Natural killer cell (primary cell): ENCODE results near the gene LRRC40. TPM values are rescaled to one million over a fixed set of nuclear protein-coding genes. Genes with fewer than 3 reads are reported as not detected.
"Not testable (repeated sequence)": the region's sequence is repeated elsewhere in the genome, so short reads cannot be mapped to it uniquely, and the experiment has no call there.

Source experiments
- ATAC-seq, 3 donors: fragments of 150-1000 bp in 2 of 3; fragments of 200-7000 bp in 1 of 3; cut with Tn5 transposase; 1 replicate in 1 of 3; 2 replicates in 2 of 3; pipeline ENCODE4 v1.10.0; 2021; ENCODE audit warnings: mild to moderate bottlenecking in 2 of 3, moderate library complexity in 2 of 3
- DNase-seq, 2 donors: peaks; one replicate each; pipeline versions ENCODE4 v3.0.0 to v3.0.0-alpha.2; 2013 to 2021; ENCODE audit warnings: mixed read lengths in 1 of 2
- H3K27ac ChIP-seq: one replicate; pipeline ENCODE4 v1.5.1; 2013; ENCODE audit warnings: mild to moderate bottlenecking, low read length
- H3K27me3 ChIP-seq: one replicate; pipeline ENCODE4 v1.6.1; 2013; ENCODE audit warnings: low read length; ENCODE audit not compliant: control insufficient read depth, insufficient read depth
- H3K36me3 ChIP-seq: one replicate; pipeline ENCODE4 v1.6.1; 2013; ENCODE audit warnings: low read length; ENCODE audit not compliant: control insufficient read depth, insufficient read depth
- H3K4me1 ChIP-seq: one replicate; pipeline ENCODE4 v1.6.1; 2013; ENCODE audit warnings: low read length; ENCODE audit not compliant: control insufficient read depth, insufficient read depth
- H3K4me3 ChIP-seq: one replicate; pipeline ENCODE4 v1.5.1; 2013; ENCODE audit warnings: low read length
- H3K9me3 ChIP-seq: one replicate; pipeline ENCODE4 v1.6.1; 2013; ENCODE audit warnings: low read length; ENCODE audit not compliant: control insufficient read depth, insufficient read depth
- H3K27ac Mint-ChIP-seq, 2 donors: one replicate each; pipeline ENCODE4 v1.8.0; 2022; ENCODE audit warnings: mild to moderate bottlenecking in 2 of 2, mixed read lengths in 2 of 2, moderate library complexity in 1 of 2
- H3K27me3 Mint-ChIP-seq, 2 donors: one replicate each; pipeline ENCODE4 v1.8.0; 2022; ENCODE audit warnings: low read depth in 2 of 2, mixed read lengths in 2 of 2
- H3K36me3 Mint-ChIP-seq: one replicate; pipeline ENCODE4 v1.8.0; 2022; ENCODE audit warnings: mixed read lengths
- H3K4me1 Mint-ChIP-seq, 2 donors: one replicate each; pipeline ENCODE4 v1.8.0; 2022; ENCODE audit warnings: mixed read lengths in 2 of 2
- H3K4me3 Mint-ChIP-seq: one replicate; pipeline ENCODE4 v1.8.0; 2022; ENCODE audit warnings: mild to moderate bottlenecking, moderate library complexity, mixed read lengths
- H3K9me3 Mint-ChIP-seq, 2 donors: one replicate each; pipeline ENCODE4 v1.8.0; 2022; ENCODE audit warnings: mixed read lengths in 2 of 2
- CTCF ChIP-seq: fragments of 200-600 bp; IDR thresholded peaks from one replicate; pipeline ENCODE4 v1.8.0; 2022; ENCODE audit warnings: antibody characterized with exemption
- WGBS: methylation state at CpG from one replicate; pipeline ENCODE4 v1.1.7; 2013; ENCODE audit warnings: missing lambda C conversion rate; ENCODE audit not compliant: insufficient coverage; 5-methylcytosine and 5-hydroxymethylcytosine counted together
- intact Hi-C: fragments of 100-400 bp; cut with micrococcal nuclease; formaldehyde crosslinking; loops from one replicate; pipeline ENCODE4 v1.14.2; 2022
- total RNA-seq, 4 donors: library from RNA; stranded (reverse); fragments of 120-200 nt in 1 of 4; gene quantifications; one replicate each; pipeline versions ENCODE4 v1.2.3 to v1.2.4, GENCODE V29; 2013 to 2022

LRRC40 gene
- total RNA-seq, 3 donors from 2014 or later (not counting 1 experiment from before 2014, with no cell fraction given), result 15.5 to 18.4 (median 16.5) TPM

GRCh38 chr1:70211541-70211940 lies 6.2 kb upstream of the LRRC40 start:
- TF ChIP-seq CTCF, result no peak

DNA sequence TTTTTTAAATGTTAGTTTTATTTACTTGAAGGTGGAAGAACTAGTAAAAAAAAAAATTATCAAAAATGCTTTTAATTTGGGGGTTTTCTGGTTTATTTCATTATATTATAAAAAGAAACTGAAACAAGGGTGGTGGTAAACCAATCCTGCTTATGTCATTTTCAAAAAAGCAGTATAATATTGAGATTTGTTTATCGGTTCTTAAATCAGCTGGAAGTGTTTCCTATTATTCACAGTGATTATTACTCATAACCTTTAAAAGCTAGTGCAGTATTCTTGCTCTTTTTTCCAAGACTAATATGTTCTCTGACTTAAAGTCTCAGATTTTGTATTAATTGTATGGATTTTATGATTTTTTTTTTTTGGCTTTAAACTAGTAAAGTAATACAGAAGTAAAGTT lies 5.4 kb upstream of the LRRC40 start:
- intact Hi-C loops, result no loop called here
- peaks cover 19 to 25% of the 10 kb centered on the region in 2 donors for H3K4me1 Mint-ChIP-seq
- Histone ChIP-seq H3K36me3 (peaks cover 18% of the 10 kb centered on the region), H3K4me1 (peaks cover 13% of the 10 kb centered on the region), H3K27ac (no peak overlapping the region), H3K4me3 (no peak overlapping the region), H3K9me3 (no peaks in the 10 kb centered on the region), H3K27me3 (no peaks in the 10 kb centered on the region)
- no peaks in the 10 kb centered on the region for H3K27me3 Mint-ChIP-seq
- H3K9me3 Mint-ChIP-seq, result no peaks in the 10 kb centered on the region
- ATAC-seq, result no peak
- H3K36me3 Mint-ChIP-seq, result no peaks in the 10 kb centered on the region
- TF ChIP-seq CTCF, result no peak
- H3K27ac Mint-ChIP-seq, result no peak overlapping the region
- H3K4me3 Mint-ChIP-seq, result no peak overlapping the region
- no CpG with 5 or more reads among the region's 1 CpG for WGBS
- no peak for DNase-seq

More at GRCh38 chr1:70211541-70211940, 6.2 kb upstream of the LRRC40 start:
- Histone ChIP-seq H3K27me3 (no peaks in the 10 kb centered on the region), H3K4me3 (no peak overlapping the region), H3K36me3 (peaks cover 21% of the 10 kb centered on the region), H3K4me1 (peaks cover 13% of the 10 kb centered on the region), H3K27ac (no peak overlapping the region), H3K9me3 (no peaks in the 10 kb centered on the region)
- Mint-ChIP-seq H3K27me3 (no peaks in the 10 kb centered on the region), H3K4me1 (peaks cover 15 to 18% of the 10 kb centered on the region in 2 donors), H3K27ac (peak overlapping the region in 1 of 2 donors; percentile 31), H3K4me3 (no peak overlapping the region), H3K36me3 (no peaks in the 10 kb centered on the region), H3K9me3 (no peaks in the 10 kb centered on the region)
- intact Hi-C loops, result no loop called here
- DNase-seq, result no peak
- no peak for ATAC-seq

- H3K27ac Mint-ChIP-seq, result peak overlapping the region in 1 of 2 donors; percentile 99
- H3K27me3 Mint-ChIP-seq, result no peaks in the 10 kb centered on the region
- no peak overlapping the region for H3K4me3 ChIP-seq
- no peak for TF ChIP-seq CTCF
- no peaks in the 10 kb centered on the region for H3K9me3 Mint-ChIP-seq
- H3K9me3 ChIP-seq, result no peaks in the 10 kb centered on the region
- peaks cover 18% of the 10 kb centered on the region for H3K4me1 ChIP-seq
- intact Hi-C loops, result loop anchor here (5.0 kb wide), 1 partner anchor 144 kb away; the partner anchor contains the start of gene ANKRD13C
- no peaks in the 10 kb centered on the region for H3K36me3 Mint-ChIP-seq
- H3K27me3 ChIP-seq, result no peaks in the 10 kb centered on the region
- peaks cover 11% of the 10 kb centered on the region for H3K36me3 ChIP-seq
- ATAC-seq, result no peak
- no peak overlapping the region for H3K4me3 Mint-ChIP-seq
- no peak for DNase-seq
- peaks cover 39 to 50% of the 10 kb centered on the region in 2 donors for H3K4me1 Mint-ChIP-seq
- no peak overlapping the region for H3K27ac ChIP-seq
- WGBS, result 98% methylated on average over 6 of the region's 7 CpGs
Measured at GRCh38 chr1:70208292-70208691, 2.9 kb upstream of the LRRC40 start.

DNA sequence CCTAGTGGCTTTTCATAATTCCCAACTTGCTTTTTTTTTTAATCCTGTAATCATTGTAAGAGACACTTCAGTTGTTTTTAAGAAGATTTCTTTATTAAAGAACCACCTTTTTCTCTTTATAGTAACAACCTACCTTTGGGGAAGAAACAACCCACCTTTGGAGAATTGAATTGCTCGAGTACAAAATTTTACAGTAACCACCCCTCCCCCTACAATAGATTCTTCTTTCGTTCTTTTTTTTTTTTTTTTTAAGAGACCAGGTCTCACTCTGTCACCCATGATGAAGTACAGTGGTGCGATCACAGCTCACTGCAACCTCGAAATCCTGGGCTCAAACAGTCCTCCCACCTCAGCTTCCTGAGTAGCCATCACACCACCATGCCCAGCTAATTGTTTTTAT lies 2.1 kb upstream of the LRRC40 start:
- TF ChIP-seq CTCF, result no peak
- H3K4me3 Mint-ChIP-seq, result peak overlapping the region; percentile 97
- H3K9me3 Mint-ChIP-seq, result no peaks in the 10 kb centered on the region
- intact Hi-C loops, result loop anchor here (5.0 kb wide), 1 partner anchor 145 kb away; the partner anchor contains the start of gene ANKRD13C
- H3K27ac Mint-ChIP-seq, result peak overlapping the region; percentile 98 to 99
- no peak overlapping the region for H3K4me3 ChIP-seq
- no peaks in the 10 kb centered on the region for H3K36me3 Mint-ChIP-seq
- no peaks in the 10 kb centered on the region for H3K27me3 ChIP-seq
- no peaks in the 10 kb centered on the region for H3K9me3 ChIP-seq
- peaks cover 21% of the 10 kb centered on the region for H3K4me1 ChIP-seq
- DNase-seq (no peak), ATAC-seq (no peak)
- 85% methylated on average over 4 of the region's 4 CpGs for WGBS
- no peak overlapping the region for H3K27ac ChIP-seq
- peaks cover 5% of the 10 kb centered on the region for H3K36me3 ChIP-seq
- H3K27me3 Mint-ChIP-seq, result no peaks in the 10 kb centered on the region
- peaks cover 39 to 56% of the 10 kb centered on the region in 2 donors for H3K4me1 Mint-ChIP-seq

DNA sequence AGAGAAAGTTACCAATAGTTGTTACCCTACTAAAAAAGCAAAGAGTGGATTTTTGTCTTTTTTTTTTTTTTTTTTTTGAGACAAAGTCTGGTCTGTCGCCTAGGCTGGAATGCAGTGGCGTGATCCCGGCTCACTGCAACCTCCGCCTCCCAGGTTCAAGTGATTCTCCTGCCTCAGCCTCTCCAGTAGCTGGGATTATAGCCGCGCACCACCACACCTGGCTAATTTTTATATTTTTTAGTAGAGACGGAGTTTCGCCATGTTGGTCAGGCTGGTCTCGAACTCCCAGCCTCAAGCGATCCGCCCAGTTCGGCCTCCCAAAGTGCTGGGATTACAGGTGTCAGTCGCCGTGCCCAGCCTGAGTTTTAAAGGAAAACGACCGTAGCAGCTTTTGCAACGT lies 1.5 kb upstream of the LRRC40 start:
- Mint-ChIP-seq H3K27ac (peak overlapping the region; percentile 98 to 99), H3K4me3 (peak overlapping the region; percentile 97), H3K4me1 (peaks cover 39 to 61% of the 10 kb centered on the region in 2 donors)
- not testable (repeated sequence) for ATAC-seq, H3K36me3 Mint-ChIP-seq, H3K9me3 Mint-ChIP-seq, DNase-seq, H3K9me3 ChIP-seq, H3K27me3 ChIP-seq, H3K36me3 ChIP-seq, H3K27me3 Mint-ChIP-seq, H3K4me3 ChIP-seq
- peak overlapping the region; percentile 88 for H3K27ac ChIP-seq
- WGBS, result 94% methylated on average over 17 of the region's 17 CpGs
- intact Hi-C loops, result loop anchor here (5.0 kb wide), 1 partner anchor 145 kb away; the partner anchor contains the start of gene ANKRD13C
- H3K4me1 ChIP-seq, result peaks cover 21% of the 10 kb centered on the region
